Renal cortex interstitium (tissue), 15 donors: Measurements from ENCODE around the gene GPR141. TPM values are rescaled to one million over a fixed set of nuclear protein-coding genes. Genes with fewer than 3 reads are reported as not detected.

ENCODE experiments used
- DNase-seq, 11 donors: peaks; one replicate each; pipeline ENCODE4 v3.0.0-alpha.2; 2013; ENCODE audit warnings: low read depth in 9 of 11, low spot score in 4 of 11; ENCODE audit errors: extremely low read depth in 1 of 11
- long read RNA-seq, 16 experiments: transcript quantifications; one replicate each; lab custom pipeline, GENCODE V29; 2026
- polyA plus RNA-seq, 3 donors: library from polyadenylated mRNA; unstranded; fragments of 120-200 nt; gene quantifications; one replicate each; pipeline ENCODE4 v1.2.1, GENCODE V29; 2013; ENCODE audit not compliant: insufficient read length in 3 of 3

GPR141 gene, protein sequence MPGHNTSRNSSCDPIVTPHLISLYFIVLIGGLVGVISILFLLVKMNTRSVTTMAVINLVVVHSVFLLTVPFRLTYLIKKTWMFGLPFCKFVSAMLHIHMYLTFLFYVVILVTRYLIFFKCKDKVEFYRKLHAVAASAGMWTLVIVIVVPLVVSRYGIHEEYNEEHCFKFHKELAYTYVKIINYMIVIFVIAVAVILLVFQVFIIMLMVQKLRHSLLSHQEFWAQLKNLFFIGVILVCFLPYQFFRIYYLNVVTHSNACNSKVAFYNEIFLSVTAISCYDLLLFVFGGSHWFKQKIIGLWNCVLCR
- polyA plus RNA-seq = under 1 TPM in 2 of 3 donors, not detected in 1; 0.27 to 0.43 TPM
- long read RNA-seq, donor 1 = 0 reads
- long read RNA-seq, donor 2 = 0 reads
- long read RNA-seq, donor 3 = 0 reads
- long read RNA-seq, donor 4 = 0 reads
- long read RNA-seq, donor 5 = 0 reads
- long read RNA-seq, donor 6 = 0 reads
- long read RNA-seq, donor 7 = 0 reads
- long read RNA-seq, donor 8 = 0 reads
- long read RNA-seq, donor 9 = 0 reads
- long read RNA-seq, donor 10 = 0 reads
- long read RNA-seq, donor 11 = 0 reads
- long read RNA-seq, donor 12 = 0 reads
- long read RNA-seq, donor 13 = 0 reads
- long read RNA-seq, donor 14 = 0 reads
- long read RNA-seq, donor 15 = 0 reads
- long read RNA-seq, donor 16 = 0 reads

DNA sequence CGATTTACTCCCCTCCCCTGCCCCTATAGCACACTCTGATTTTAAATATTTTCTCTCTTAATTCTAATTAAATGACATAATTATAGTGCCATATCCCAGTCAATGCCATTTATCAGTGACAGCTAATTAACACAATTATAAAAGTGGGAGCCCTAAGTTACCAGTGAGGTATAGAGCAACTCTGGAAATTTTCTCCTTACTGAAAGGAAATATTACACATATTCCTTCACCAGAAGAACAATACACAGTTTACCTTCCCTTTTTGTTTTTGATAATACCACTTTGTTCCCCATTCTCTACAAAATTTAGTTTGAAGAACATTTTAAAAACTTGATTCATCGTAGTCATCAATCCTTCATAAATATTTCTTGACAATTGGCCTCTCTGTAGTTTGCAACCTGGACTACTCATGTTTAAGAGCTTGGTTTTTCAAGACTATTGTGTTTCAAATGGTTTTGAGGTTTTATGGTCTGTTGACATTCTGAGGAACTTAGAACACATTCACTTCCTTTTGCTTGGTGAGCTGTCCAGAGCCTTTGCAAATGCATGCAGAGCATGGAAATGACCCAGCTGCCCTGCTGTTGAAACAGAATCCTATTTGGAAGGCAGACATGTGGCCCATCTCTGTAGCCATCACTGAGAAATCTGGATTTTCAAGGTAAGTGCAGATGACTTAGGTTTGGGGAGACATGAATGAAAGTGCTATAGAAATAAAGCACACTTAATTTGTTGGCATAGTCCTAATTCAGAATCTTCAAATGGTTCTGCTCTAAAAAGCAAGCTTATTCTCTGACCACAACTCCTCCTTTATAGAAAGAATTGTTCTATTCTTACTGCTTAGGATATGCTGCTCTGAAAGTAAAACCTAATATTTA is at the start of gene GPR141:
Gene GPR141 (plus strand): TSS at position 521 of the 875 bp plus-strand sequence. CDS start 56,628 bp downstream, outside the sequence.
- peak in 8 of 11 donors; percentile 5 to 34 (median 8) for DNase-seq

DNA sequence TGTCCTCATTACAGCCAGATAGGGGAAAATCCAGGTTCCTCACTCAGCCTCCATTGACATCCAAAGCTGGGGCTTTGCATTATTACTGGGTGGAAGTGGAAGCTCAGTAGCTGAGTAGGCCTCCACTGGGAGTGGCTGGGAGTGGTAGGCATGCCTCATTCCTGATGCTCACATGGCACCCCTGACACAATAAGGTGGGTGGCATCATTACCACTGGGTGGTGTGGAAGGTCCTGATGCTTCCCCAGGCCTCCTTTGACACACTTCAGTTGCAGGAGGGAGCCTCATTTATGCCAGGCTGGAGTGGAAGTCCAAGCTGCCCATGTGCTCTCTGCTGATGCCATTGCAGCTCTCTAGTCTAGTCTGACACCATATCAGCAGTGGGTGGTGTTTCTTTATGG is 48.2 kb upstream of the GPR141 start:
- no peak for DNase-seq

DNA sequence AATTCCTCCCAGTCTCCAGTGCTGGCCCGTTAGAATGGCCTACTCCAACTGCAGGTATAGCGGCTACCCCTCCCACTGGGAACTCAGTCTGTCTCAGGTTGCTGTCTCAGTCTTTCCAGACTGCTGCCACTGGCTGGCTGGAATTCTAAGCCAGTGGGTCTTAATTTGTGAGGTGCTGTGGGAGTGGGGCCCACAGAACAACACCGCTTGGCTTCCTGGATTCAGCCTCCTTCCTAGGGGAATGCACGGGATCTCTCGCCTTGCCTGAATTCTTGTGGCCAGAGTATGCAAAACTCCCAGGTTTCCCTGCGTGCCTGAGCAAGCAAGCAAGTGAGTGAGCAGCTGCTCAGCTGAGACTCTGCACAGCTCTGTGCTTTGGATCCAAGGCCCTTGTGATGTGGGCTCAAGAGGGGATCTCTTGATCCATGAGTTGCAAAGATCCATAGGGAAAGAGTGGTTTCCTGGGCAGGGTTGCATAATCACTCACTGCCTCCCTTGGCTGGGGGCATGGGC is 41.5 kb upstream of the GPR141 start:
- no peak for DNase-seq

DNA sequence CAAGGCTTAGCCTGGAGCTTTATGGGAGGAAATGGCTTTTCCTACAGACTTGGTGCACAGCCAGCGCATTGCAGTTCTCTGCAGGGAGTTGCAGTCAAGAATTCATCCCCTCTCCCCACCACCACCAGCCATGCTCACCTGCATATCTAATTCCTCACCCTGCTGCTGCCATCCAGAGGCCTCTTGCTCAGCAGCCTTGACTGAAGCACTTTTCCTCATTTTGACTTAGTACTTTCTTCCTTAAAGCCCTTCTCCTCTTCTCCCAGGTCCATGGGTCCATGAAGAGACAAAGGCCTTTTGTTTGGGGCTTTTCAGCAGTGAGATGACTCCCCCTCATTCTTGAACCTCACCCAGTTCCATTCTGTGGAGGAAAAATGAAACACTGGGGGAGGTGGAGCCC is 39.7 kb upstream of the GPR141 start:
- DNase-seq = peak in 6 of 11 donors; percentile 2 to 28 (median 6)

DNA sequence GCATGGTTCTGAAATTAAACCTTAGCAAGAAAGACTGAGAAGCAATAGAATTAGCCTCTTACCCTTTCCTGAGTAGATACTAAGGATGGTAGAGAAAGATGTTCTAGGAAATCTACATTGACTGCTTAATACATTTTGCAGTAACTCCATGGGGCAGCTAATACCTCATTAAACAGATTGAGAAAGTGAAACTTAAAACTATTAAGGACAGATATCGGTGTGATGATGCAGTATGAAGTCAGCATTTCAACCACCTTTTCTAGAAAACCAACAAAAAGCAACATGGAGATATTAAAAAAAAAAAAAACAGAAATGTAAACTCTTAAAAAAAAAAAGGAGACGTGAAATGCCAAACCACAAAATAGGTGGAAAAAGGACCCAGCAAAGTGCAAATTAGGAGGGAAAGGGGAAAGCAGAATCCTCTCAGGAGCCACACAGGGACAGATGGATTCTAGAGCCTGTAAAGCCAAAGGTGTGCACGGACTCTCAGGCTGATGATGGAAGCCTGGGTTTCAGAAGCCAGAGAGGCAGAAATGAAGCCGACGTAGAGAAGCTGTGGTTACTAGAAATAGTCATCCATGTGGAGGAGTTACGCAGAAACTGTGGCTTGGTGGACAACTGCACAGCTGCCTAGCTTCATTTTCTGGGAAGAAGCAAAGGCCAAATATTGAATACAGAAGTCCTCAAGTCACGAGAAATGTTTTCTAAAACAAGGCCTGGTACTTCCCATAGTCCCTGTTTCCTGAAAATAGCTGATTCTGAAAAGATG is 38.1 kb upstream of the GPR141 start:
- no peak for DNase-seq

DNA sequence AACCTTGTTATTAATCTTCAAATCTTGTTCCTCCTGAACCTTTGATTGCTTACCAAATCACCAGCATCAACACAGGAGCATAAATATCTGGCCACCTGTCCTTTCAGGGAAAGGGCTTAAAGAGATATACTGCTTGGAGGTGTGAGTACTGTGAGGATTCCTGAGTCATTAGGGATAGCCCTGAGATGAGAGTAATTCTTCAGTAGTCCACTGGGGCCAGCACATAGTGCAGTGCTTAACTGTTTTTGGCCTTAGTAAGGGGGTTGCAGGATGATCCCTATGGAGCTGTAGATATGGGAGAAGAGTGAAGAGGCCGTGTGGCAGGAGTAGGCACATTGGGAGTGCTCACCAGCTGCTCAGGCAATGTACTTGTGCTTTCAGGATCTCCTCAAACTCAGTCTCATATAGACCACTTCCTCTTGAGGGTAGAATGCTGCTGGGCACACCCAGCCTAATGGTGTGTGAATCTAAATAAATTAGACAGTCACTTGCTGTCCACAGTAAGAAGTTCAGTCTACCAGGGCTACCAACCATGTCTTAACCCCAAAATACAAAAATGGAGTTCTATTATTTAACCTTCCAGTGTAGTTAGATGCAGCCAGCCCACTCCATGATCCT is 26.5 kb upstream of the GPR141 start:
- no peak for DNase-seq

DNA sequence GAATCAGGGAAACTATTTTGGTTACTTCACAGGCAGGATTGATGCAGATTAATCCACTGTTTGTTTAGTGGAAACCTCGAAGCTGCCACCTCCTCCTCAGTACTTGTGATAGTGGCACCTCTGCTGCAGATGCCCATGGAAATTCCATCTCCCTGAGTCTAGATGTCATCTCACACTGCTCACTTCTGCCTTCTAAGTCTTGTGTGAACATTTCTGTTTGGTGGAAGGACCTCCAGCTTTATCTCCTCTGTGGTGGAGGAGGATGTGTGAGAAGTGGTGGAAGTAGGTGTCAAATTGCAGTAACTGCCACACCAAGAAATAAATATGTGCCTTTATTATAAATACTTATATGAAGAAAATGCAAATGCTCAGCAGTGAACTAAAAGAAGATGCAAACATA is 25.8 kb upstream of the GPR141 start:
- no peak for DNase-seq

DNA sequence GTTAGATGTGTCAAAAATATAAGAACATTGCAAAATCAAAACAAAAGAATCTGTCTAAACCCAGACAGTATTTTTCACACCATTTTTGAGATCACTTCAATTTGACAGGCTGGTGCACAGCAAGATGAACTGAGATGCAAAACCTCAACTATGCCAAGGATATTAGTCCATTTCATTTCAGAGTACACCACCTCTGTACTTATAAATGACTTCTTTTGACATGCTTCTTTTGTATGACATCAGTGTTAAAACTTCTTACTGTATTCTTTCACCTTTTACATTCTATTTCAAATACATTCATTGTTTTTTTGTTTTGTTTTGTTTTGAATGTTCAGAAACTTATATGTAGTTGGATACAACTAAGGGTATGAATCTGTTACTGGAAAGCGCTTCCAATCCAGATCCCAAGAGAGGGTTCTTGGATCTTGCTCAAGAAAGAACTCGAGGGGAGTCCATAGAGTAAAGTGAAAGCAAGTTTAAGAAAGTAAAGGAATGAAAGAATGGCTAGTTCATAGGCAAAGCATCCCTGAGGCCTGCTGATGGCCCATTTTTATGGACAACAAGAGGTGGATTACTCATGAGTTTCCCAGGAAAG is 23.5 kb upstream of the GPR141 start:
- DNase-seq = no peak

DNA sequence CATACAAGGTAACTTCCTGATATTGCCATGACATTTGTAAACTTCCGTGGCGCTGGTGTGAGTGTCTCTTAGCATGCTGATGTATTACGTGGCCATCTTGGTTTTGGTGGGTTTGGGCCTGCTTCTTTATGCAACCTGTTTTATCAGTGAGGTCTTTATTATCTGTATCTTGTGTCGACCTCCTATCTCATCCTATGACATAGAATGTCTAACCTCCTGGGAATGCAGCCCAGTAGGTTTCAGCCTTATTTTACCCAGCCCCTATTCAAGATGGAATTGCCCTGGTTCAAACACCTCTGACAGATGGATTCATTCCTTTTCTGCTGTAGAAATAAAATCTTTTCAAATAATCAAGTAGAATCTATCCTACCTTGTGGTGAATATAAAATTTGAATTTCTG is 23.0 kb upstream of the GPR141 start:
- no peak for DNase-seq

DNA sequence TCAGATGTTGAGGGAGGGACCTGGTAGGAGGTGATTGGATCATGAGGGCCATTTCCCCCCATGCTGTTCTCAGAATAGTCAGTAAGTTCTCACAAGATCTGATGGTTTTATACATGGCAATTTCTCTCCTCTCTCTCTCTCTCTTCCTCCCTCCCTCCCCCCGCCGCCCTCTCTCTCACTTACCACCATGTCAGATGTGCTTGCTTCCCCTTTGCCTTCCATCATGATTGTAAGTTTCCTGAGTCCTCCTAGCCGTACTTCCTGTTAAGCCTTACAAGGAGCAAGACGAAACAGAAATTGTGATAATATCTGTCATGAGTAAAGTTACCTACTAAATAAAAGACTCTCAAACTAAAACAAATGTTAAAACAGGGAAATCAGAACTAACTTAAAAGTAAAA is 19.9 kb upstream of the GPR141 start:
- DNase-seq = no peak

DNA sequence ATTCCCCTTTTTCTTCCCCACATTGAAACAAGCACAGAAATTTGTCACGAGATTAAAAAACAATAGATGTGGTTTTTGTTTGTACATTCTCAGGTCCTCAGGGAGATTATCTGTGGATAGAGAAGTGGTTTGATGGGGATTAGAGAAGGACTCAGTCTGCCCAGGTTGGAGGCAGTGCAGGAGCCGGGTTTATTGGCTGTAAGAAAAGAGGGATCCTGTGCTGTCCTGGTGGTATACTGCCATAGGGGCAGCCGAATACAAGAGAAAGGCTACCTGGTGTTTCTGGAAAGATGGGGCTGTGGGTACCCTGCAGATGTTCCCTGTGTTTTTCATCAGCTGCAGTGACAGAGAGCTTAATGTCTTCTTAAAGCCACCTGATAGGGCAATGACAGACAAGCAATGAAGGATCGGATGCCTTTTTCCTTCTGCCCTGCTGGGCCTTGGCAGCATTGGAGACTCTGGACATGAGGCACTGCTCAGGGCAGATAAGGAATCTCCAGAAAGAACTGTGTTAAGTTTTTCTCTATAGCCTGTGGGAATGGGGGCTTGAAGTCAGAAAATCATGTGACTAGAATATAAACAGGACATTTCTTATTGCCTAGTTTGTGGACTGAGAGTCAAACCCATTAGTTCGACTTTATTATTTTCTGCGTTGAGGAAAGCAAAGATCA is 18.1 kb upstream of the GPR141 start:
- no peak for DNase-seq

DNA sequence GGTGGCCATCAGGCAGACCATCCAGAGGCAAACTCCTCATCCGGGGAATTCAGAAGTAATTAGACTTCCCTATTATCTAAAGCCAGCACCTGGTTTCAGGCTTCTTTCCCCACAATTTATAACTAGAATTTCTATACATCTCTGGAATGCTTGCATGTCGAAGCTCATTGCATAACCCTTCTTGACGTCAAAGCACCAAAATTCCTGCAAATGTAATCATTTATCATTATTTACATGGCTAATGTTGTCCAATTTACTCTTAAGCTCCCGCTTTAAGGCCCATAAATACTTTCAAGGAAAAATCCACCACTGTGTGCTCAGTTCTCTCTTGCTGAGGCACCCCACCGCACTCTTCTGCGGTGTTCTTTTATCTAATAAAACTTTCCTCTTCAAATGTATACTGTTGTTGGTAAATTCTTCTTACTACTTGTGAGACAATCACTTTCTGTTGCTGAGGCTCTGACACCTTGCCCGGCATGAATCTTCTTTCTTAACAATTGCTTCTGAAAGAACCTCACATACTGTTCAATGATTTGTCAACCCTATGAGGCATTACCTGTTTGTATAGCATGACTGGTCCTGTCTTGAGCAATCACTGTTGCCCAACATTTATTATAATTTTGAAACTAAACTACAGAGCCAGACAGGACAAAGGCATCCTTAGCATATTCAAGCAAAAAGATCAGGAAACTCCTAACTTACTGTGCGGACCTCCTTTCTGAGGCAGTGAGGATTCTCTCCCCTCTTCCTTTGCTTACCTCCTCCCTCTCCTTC is 17.4 kb upstream of the GPR141 start:
- DNase-seq = no peak

DNA sequence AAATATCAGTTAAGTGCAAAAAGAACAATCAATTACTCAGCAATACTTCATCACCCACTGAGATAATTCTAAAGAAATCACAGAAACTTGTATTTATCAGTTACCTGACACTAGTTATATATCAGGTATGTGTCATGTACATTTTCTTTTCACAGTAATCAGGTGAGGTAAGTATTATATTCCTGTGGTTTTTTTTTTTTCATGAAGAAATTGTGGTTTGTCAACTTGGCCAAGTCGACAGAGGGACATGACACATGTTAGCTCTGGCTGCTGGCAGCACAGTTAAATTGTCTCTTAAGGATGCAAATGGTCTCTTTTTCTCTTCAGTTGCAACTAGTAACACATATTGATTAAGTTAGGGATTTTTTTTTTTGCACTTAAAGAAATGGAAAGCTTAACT is 13.7 kb upstream of the GPR141 start:
- DNase-seq = no peak

DNA sequence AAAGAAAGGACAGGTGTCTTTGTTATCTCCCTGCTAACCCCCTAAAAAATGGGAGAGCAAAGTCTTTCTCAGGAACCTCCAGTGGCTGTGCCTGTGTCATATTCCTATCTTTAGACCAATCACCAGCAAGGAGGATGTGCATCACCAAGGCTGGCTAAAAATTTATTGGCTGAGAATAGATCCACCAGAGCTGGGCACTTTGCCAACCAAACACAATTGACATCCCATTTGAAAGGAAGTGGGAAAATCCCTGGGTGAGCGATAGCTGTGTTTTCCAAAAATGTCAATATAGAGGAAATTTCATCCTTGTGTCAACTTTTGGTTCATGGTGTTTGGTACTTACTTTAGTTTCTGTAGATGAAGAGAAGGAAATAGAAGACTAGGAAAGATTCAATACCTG is 13.1 kb upstream of the GPR141 start:
- DNase-seq = no peak

DNA sequence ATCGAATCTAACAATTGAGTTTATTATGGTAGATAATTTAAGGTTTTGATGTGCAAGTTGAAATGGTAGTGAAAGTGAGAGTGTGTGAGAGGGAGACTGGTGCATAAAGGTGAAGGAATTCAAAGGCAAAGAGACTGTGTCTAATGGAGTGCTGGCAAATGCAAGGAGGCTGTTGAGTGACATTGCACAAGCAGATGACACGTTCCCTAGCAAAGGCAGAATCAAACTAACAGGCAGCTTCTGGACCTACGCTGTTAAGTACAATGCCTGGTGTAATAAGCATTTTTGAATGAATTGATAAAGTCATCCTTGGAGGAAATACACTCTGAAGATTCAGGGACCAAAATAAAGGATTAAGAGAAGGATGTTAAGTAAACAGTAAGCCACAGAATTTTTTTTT is 11.7 kb upstream of the GPR141 start:
- DNase-seq = no peak

DNA sequence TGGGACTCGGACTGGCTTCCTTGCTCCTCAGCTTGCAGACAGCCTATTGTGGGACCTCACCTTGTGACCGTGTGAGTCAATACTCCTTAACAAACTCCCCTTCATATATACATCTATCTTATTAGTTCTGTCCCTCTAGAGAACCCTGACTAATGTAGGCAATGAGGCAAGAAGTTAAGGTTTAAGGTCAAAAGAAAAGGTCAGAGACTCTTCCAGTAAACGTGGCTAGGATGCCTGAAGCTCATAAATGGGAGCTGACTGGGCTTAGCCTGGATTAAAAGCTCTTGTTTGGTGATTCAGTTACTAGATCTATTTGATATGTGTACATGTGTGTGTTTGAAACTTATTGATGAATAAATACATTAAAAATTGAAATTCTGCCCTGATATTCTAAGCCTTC is 10.6 kb upstream of the GPR141 start:
- no peak for DNase-seq

DNA sequence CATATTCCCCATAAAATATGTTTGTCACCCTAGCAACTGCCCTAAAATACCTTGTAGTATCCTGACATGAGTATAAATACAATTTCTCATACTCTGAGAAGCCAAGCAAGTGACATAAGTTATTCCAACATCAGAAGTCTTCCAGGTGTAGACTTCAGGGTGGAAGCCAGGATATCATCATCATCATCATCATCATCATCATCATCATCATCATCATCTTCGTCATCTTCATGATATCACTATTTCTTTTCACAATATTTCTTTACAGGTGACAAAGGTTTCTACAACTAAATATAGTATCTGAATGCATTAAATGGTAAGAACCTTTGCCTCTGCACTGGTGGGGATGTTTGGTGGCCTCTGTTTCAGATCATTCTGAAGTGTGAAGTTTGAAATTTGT is 10.0 kb upstream of the GPR141 start:
- DNase-seq = no peak
